H7 (cell line): ENCODE results near the gene MB. TPM values are rescaled to one million over a fixed set of nuclear protein-coding genes. Genes with fewer than 3 reads are reported as not detected.
A peak's percentile ranks its signal among the peaks of the same experiment; 100 is the strongest.
"Not testable (repeated sequence)": the region's sequence is repeated elsewhere in the genome, so short reads cannot be mapped to it uniquely, and the experiment has no call there.

Experiments
- DNase-seq: peaks from one replicate; pipeline ENCODE4 v3.0.0; 2012
- H3K27me3 ChIP-seq: 2 replicates; pipeline ENCODE4 v1.6.0; 2011; ENCODE audit warnings: mild to moderate bottlenecking, low read length; ENCODE audit not compliant: control insufficient read depth, insufficient read depth
- H3K36me3 ChIP-seq: replicated peaks from 2 replicates; pipeline ENCODE4 v1.5.1; 2011; ENCODE audit warnings: low read length; ENCODE audit not compliant: control insufficient read depth, insufficient read depth
- H3K4me3 ChIP-seq: 2 replicates; pipeline ENCODE4 v1.5.1; 2011; ENCODE audit warnings: low read depth, mild to moderate bottlenecking, control low read depth, low read length, moderate library complexity; ENCODE audit not compliant: insufficient read depth
- total RNA-seq: library from RNA; depleted of rRNA; stranded (reverse); fragments of >200 nt; shearing (Covaris generic); gene quantifications from 2 replicates; pipeline ENCODE4 v1.2.3, GENCODE V29; 2014

MB gene
- total RNA-seq, 1 experiment from 2014 or later = 0.35 TPM

GRCh38 chr22:35629406-35630216 is 12.5 kb upstream of the MB start:
- Histone ChIP-seq H3K36me3 (no peaks in the 10 kb centered on the region), H3K4me3 (no peak overlapping the region), H3K27me3 (no peaks in the 10 kb centered on the region)
- DNase-seq = peak; percentile 57

DNA sequence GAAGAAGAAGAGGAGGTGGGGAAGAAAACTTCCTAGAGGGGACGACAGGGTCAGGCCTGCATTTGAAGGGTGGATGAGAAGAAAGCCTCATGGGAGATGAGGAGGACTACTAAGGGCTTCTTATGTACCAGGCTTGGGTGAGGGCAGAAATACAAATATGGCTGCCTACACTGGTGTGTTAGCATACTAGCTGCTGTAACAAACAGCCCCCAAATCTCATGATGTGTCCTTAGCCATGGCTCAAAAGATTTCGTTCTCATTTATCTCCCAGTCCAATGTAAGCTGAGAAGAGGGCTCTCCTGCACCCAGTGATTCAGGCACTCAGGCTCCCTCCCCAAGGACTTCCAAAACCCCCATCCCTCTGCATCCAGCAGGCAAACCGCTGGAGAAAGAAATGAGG is 11.6 kb upstream of the MB start:
- H3K4me3 ChIP-seq = no peak overlapping the region
- H3K27me3 ChIP-seq = no peaks in the 10 kb centered on the region
- no peak for DNase-seq
- H3K36me3 ChIP-seq = no peaks in the 10 kb centered on the region

- H3K4me3 ChIP-seq = peak overlapping the region; percentile 76
- H3K27me3 ChIP-seq = no peaks in the 10 kb centered on the region
- H3K36me3 ChIP-seq = no peaks in the 10 kb centered on the region
- peak; percentile 82 for DNase-seq
Measured at GRCh38 chr22:35627267-35628041, 10.3 kb upstream of the MB start.

- DNase-seq = no peak
- no peak overlapping the region for H3K4me3 ChIP-seq
- H3K27me3 ChIP-seq = no peaks in the 10 kb centered on the region
- no peaks in the 10 kb centered on the region for H3K36me3 ChIP-seq
Measured at GRCh38 chr22:35625763-35626432, 8.8 kb upstream of the MB start.

DNA sequence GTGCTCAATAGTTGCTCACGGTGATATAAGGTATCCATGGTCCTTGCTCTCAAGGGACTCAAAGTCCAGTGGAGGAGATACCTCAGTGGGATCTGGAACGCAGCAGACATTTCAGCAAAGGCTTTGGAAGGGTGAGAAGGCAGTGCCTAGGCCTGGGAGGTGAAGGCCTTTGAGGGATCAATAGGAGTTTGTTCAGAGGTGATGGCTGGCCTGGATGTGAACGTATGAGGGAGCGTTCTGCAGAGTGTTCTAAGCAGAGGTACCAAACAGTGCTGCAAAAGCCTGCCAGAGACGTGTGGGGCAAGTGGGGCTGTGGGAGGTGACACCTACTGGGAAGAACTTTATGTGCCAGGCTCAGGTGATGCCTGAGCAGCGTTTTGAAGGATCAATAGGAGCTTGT is 7.4 kb upstream of the MB start:
- no peak for DNase-seq
- no peaks in the 10 kb centered on the region for H3K27me3 ChIP-seq
- H3K4me3 ChIP-seq = no peak overlapping the region
- H3K36me3 ChIP-seq = no peaks in the 10 kb centered on the region

- not testable (repeated sequence) for H3K27me3 ChIP-seq, H3K4me3 ChIP-seq, DNase-seq, H3K36me3 ChIP-seq
Measured at GRCh38 chr22:35623885-35624284, 6.8 kb upstream of the MB start.

DNA sequence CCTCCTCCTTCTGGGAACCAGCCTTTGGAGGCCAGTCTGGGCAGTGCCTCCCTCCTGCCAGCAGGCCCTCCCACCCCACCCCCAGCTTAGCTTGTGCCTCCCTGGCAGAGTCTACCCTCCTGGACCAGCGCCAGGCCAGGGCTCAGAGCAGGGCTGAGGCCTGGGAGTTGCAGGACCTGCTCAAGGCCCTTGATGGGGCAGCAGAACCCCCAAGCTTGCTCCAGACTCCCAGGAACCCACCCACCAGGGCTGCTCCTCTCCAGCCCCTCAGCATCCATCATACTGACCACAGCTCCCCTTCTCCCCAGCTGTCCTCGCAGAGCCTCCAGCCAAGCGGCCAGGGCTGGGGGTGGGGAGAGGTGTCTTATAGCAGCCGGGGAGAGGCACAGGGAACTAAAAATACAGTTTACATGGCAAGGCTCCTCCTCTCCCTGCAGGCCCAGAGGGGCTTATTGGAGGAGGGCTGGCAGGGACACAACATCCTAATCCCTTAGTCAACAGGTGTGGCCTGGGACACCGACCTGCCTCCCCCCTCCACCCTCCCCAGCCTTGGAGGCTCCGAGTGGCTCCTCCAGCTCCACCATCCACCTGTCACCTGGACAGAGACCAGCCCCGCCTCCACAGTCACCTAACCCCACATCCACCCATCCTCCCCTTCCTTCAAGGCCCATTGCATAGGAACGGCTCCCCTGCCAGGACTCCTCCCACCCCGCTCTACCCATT is 5.2 kb upstream of the MB start:
- DNase-seq = peak; percentile 79
- Histone ChIP-seq H3K4me3 (no peak overlapping the region), H3K36me3 (no peaks in the 10 kb centered on the region), H3K27me3 (no peaks in the 10 kb centered on the region)

GRCh38 chr22:35621451-35621850 is 4.3 kb upstream of the MB start:
- no peak overlapping the region for H3K4me3 ChIP-seq
- DNase-seq = no peak
- no peaks in the 10 kb centered on the region for H3K36me3 ChIP-seq

GRCh38 chr22:35620624-35621251 is 3.6 kb upstream of the MB start:
- Histone ChIP-seq H3K36me3 (no peaks in the 10 kb centered on the region), H3K27me3 (no peaks in the 10 kb centered on the region), H3K4me3 (no peak overlapping the region)
- no peak for DNase-seq

More at GRCh38 chr22:35621451-35621850, 4.3 kb upstream of the MB start:
- no peaks in the 10 kb centered on the region for H3K27me3 ChIP-seq

DNA sequence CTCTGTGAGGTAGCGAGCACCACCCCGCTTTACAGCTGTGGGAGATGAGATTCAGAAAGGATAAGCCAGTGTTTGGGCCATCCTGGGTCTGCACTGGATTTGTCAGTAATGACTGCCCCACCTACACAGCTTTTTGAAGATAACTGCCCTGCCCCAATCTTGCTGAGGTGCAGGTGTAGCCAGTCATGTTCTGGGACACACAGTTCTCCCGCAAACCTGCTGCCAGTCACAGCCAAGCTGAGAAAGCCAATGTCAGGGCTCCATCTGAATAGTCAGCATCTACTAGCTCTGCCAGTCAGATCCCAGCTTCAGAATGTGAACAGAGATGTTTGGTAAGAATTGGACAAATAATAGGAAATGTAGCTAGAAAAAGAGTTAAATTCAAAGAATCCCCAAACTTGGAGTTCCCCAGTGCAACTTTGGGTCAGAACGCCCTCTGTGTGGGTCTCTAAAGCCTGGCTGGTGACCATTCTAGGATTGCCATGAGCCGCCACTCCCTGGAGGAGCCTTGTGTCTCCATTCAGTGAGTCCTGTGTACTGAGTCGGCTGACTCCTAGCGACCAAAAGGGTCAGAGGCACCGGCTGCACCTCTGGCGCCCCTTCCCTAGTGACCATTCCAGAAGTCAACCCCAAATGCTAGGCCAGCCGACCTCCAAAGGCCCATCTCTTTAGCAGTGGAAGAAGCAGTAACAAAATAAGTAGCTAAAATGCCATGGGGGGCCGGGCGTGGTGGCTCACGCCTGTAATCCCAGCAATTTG is 2.4 kb upstream of the MB start:
- H3K27me3 ChIP-seq = no peaks in the 10 kb centered on the region

GRCh38 chr22:35618427-35619223 is 1.5 kb upstream of the MB start:
- no peak overlapping the region for H3K4me3 ChIP-seq
- no peaks in the 10 kb centered on the region for H3K27me3 ChIP-seq
- H3K36me3 ChIP-seq = no peaks in the 10 kb centered on the region
- DNase-seq = no peak

More for the DNA sequence above, 2.4 kb upstream of the MB start:
- H3K4me3 ChIP-seq = no peak overlapping the region
- no peak for DNase-seq
- no peaks in the 10 kb centered on the region for H3K36me3 ChIP-seq

- no peaks in the 10 kb centered on the region for H3K36me3 ChIP-seq
- no peaks in the 10 kb centered on the region for H3K27me3 ChIP-seq
- H3K4me3 ChIP-seq = no peak overlapping the region
- no peak for DNase-seq
Measured at GRCh38 chr22:35616043-35616442, 1.1 kb downstream of the MB start.

- H3K27me3 ChIP-seq = no peaks in the 10 kb centered on the region
- no peak for DNase-seq
- H3K4me3 ChIP-seq = no peak overlapping the region
- no peaks in the 10 kb centered on the region for H3K36me3 ChIP-seq
Measured at GRCh38 chr22:35615156-35615555, 2.0 kb downstream of the MB start.
